Ishikawa (cell line): Measurements from ENCODE around the gene APOC3.
A peak's percentile ranks its signal among the peaks of the same experiment; 100 is the strongest.

Source experiments
- CEBPB ChIP-seq: IDR thresholded peaks from 2 replicates; pipeline ENCODE4 v1.6.1; 2012
- CREB1 ChIP-seq: IDR thresholded peaks from 2 replicates; pipeline ENCODE4 v1.6.1; 2012; ENCODE audit warnings: low read depth
- EGR1 ChIP-seq: IDR thresholded peaks from 2 replicates; pipeline ENCODE4 v1.6.1; 2012
- EP300 ChIP-seq: IDR thresholded peaks from 2 replicates; pipeline ENCODE4 v1.6.1; 2012; ENCODE audit warnings: borderline replicate concordance
- FOXM1 ChIP-seq: IDR thresholded peaks from 2 replicates; pipeline ENCODE4 v1.6.1; 2012; ENCODE audit warnings: low read depth, borderline replicate concordance
- MAX ChIP-seq: IDR thresholded peaks from 2 replicates; pipeline ENCODE4 v1.6.1; 2012
- NFIC ChIP-seq: IDR thresholded peaks from 2 replicates; pipeline ENCODE4 v1.6.1; 2012
- RAD21 ChIP-seq: IDR thresholded peaks from 2 replicates; pipeline ENCODE4 v1.6.1; 2012; ENCODE audit warnings: low read depth
- REST ChIP-seq: IDR thresholded peaks from 2 replicates; pipeline ENCODE4 v1.6.1; 2012; ENCODE audit warnings: low read depth, mild to moderate bottlenecking
- TAF1 ChIP-seq: IDR thresholded peaks from 2 replicates; pipeline ENCODE4 v1.6.1; 2012; ENCODE audit warnings: low read depth, mild to moderate bottlenecking
- TCF12 ChIP-seq: IDR thresholded peaks from 2 replicates; pipeline ENCODE4 v1.6.1; 2012; ENCODE audit warnings: low read depth
- TEAD4 ChIP-seq: IDR thresholded peaks from 2 replicates; pipeline ENCODE4 v1.6.1; 2012
- USF1 ChIP-seq: IDR thresholded peaks from 2 replicates; pipeline ENCODE4 v1.6.1; 2012
- YY1 ChIP-seq: IDR thresholded peaks from 2 replicates; pipeline ENCODE4 v1.6.1; 2012; ENCODE audit warnings: low read depth
- ZBTB7A ChIP-seq: IDR thresholded peaks from 2 replicates; pipeline ENCODE4 v1.6.1; 2012; ENCODE audit warnings: low read depth

APOC3 gene

GRCh38 chr11:116828632-116829524 lies 829 bp upstream of the APOC3 start:
- TF ChIP-seq REST (no peak), CREB1 (no peak), TEAD4 (no peak), NFIC (no peak), CEBPB (no peak), MAX (no peak), RAD21 (no peak), EP300 (no peak), EGR1 (no peak), ZBTB7A (no peak)

- TF ChIP-seq CREB1 (no peak), EGR1 (no peak), REST (no peak), TEAD4 (no peak), CEBPB (no peak), ZBTB7A (no peak), RAD21 (no peak), FOXM1 (no peak), MAX (no peak), TCF12 (no peak), NFIC (no peak), USF1 (no peak), TAF1 (no peak), EP300 (no peak), YY1 (no peak)
Observed at GRCh38 chr11:116830184-116830912, 641 bp downstream of the APOC3 start.

- TF ChIP-seq CREB1 (no peak), MAX (no peak), TAF1 (no peak), FOXM1 (no peak), NFIC (no peak), EGR1 (no peak), YY1 (no peak), ZBTB7A (no peak), CEBPB (no peak), TCF12 (no peak), USF1 (no peak), RAD21 (no peak)
Observed at GRCh38 chr11:116831790-116832349, 2.2 kb downstream of the APOC3 start.

GRCh38 chr11:116832350-116833290 lies 2.9 kb downstream of the APOC3 start:
- TF ChIP-seq USF1: no peak
- 0 out of 2 replicates have a peak, but pooled peaks have one; percentile 15 for TF ChIP-seq CEBPB
- no peak for TF ChIP-seq RAD21
- no peak for TF ChIP-seq YY1
